Measurements from ENCODE around the gene TEX19.

DNA sequence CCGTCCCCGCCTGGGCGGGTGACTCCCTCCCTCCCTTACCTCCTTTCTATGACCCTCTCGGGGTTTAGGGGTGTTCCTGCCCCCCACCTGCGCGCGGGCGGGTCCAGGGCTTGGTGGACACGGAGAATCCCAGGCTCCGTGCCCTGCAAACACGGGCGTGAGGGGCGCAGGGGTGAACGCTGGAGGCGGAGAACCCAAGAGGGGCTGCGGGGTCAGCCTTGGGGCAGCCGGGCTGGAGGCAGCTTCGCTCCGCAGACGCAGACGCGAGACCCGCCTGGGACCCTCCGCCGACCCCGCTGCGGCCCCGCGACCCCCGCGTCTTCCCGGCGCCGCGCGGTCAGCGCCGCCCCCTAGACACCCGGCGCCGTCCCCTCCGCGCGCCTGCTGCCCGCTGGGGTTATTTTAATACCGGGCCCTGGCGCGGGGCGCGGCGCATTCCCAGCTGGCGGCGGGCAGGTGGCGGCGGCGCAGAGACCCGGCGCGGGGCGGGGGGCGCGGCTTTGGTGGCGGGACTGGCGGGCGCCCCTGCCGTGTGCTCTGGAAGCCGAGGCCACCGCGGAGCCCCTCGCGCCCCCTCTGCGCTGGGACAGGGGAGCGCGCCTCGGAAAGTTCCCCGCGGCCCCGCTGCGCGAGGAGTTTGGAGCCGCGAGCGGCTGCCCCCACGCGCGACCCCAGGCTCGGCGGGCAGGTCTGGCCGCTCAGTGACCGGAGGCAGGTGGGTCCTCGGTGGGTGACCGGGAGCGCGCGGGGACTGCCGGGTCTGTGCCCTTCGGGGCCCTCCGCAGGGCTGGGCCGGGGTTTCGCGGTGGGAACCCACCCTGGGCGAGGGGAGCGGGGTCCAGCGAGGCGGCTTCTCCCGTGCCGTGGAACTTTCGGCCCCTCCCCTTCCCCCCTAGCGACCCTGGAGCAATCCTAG lies 12.5 kb downstream of the TEX19 start, which contains the start of gene UTS2R:
- no peak for TF ChIP-seq CTCF (conservative IDR thresholded peaks at IDR 0.05; ENCODE audit: low read length)
- no peak for TF ChIP-seq EZH2phosphoT487 (IDR thresholded peaks at IDR 0.05; ENCODE audit: borderline replicate concordance, low read depth, low read length)

All from OCI-LY7 (cell line).